ENCODE data around the gene XPR1.

The XPR1 gene

DNA sequence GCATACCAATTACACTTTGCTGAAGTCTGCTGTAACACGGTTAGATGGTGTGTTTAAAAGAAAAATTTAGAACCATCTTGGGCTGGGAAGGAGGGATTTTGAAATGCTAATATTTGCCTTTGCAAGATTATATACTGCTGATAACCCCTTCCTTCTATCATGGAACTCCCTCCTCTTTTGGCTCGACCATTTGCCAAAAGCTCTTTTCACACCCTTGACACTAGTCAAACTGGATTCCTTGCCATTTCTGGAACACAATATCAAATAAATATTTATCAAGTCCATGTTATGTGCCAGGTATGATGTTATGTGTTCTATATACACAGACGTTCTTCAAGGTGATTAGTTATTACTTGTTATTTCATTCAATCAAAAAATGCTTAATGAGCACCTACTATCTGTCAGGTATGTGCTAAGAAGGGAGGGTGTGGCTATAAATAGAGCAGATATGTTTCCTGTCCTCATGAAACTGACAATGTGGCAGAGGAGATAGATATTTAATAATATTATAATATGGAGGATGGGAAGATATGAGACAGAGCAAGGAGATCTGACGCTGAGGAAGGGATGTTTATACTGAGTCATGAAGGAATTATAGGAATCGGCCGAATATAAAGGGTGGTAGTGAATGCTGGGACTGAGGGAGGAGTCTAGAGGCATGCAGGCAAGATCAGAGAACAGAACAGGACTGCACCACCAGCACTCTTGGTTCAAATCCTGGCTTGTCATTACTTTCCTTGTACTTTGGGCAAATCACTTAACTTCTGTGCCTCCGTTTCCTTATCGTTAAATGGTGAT is 16.1 kb upstream of the XPR1 start:
- no peak for DNase-seq (ENCODE audit: low read depth)

- DNase-seq (ENCODE audit: low read depth), result no peak
Measured at GRCh38 chr1:180616439-180616838, 15.4 kb upstream of the XPR1 start.

DNA sequence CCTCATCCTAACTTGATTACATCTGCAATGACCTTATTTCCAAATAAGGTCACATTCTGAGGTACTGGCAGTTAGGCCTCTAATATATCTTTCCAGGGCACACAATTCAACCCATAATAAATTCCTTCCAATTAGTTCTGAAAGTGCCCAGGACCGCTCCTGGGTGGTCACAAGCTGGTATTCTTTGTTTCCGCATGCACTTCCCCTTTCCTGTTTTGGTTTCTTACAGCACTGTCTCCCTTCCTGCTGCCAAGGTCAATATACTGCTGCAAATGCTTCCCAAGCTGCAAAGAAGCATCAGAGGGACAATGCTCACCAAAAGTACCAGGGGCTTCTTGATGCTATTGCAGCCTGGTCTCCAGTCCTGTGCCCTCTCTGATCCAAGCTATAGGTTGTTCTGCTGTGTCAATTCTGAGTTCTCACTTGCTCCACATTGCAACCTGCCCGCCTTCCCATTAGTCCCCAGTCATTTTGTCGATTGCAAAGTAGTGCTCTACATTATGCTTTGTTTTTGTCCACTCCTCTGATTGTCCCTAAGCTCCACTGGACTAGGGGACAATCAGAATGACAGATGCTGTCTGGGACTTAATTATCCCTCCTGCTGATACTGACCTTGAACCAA is 13.9 kb upstream of the XPR1 start:
- no peak for DNase-seq (ENCODE audit: low read depth)

DNA sequence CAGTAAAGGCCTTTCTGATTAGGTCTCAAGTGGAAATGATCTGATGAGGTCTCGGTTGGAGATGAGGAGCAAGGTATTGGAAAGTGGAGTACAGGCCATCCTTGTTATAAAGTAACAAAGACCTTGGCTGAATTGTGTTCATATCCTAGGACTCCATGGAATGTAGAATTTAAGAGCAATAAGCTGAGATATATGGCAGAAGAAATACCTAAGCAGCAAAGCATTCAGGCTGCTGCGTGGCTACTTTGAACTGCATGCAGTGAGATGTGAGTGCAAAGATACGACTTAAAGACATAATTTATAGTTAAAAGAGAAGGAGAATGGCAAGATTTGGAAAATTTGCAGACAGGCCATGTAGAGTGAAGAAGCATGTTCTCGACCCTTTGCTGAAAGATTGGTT is 11.2 kb upstream of the XPR1 start:
- DNase-seq (ENCODE audit: low read depth), result no peak

DNA sequence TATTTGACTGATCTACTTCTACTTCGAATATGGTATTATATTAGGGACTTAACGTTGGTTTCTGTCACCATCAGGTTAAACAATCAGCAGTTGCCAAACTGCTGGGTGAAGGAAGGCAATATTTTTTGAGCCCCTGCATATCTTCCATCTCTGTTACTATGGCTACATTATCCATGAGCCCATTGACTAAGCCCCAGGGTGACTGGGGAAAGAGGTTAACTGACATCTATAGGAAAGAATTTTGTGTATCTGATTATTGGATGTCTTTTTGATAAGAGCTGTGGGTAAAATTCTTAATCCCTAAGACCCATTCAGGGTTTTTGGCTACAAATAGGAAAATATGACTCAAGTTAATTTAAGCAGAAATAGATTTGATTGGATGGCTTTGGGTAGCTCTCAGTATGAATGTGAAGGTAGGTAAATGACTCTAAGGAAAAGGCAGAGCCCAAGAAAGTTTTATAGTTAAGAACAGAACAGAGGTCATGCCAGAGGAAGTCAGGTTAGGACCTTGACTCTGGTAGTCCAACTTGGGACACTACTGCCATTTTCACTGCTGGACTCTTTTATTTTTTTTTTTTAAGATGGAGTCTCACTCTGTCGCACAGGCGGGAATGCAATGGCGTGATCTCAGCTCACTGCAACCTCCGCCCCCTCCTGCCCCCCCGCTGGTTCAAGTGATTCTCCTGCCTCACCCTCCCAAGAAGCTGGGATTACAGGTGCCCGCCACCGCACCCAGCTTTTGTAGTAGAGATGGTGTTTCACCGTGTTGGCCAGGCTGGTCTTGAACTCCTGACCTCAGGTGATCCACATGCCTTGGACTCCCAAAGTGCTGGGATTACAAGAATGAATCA is 8.9 kb upstream of the XPR1 start:
- no peak for DNase-seq (ENCODE audit: low read depth)

- DNase-seq (ENCODE audit: low read depth), result no peak
Measured at GRCh38 chr1:180623579-180624347, 8.1 kb upstream of the XPR1 start.

DNA sequence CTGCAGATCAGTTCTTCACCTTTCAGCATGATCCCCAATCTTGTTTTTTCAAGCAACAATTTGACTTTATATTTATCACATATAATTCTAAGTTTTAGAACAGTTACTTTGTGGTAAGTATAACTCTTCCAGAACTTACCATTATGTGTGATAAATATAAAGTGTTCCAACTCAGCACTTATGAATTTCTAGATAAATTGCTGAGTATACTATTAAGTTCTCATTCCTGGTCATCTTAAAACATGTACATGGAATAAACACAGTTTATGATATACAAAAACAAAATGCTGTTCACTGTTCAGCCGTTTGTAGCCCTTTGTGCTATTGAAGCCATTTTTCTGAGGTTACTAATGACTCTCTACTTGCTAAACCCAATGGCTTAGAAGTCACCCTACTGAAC is 5.1 kb upstream of the XPR1 start:
- no peak for DNase-seq (ENCODE audit: low read depth)

DNA sequence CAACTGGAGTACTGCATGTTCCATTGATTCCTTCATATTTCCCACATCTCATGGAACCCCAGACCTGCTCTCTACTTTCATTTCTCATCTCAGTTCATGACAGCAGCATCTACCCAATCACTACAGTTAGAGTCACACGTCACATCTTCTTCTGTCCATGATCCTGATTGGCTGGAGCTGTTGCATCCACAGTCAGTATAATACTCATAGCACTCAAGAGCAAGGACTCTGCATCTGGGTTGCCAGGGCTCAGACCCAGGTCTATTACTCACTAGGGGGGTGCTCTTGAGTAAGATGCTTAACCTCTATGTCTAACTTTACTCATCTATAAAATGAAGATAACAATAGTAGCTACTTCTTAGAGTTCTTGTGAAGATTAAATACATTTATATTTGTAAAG is 4.4 kb upstream of the XPR1 start:
- no peak for DNase-seq (ENCODE audit: low read depth)

- no peak for DNase-seq (ENCODE audit: low read depth)
Measured at GRCh38 chr1:180628646-180629045, 3.2 kb upstream of the XPR1 start.

- DNase-seq (ENCODE audit: low read depth), result no peak
Measured at GRCh38 chr1:180630408-180631193, 1.2 kb upstream of the XPR1 start.

- DNase-seq (ENCODE audit: low read depth), result no peak
Measured at GRCh38 chr1:180631194-180631765, 542 bp upstream of the XPR1 start.

GRCh38 chr1:180632326-180633056 is 669 bp downstream of the XPR1 start:
- DNase-seq (ENCODE audit: low read depth), result no peak

GRCh38 chr1:180633057-180634056 is 1.5 kb downstream of the XPR1 start:
- DNase-seq (ENCODE audit: low read depth), result no peak

- no peak for DNase-seq (ENCODE audit: low read depth)
Measured at GRCh38 chr1:180636138-180636537, 4.3 kb downstream of the XPR1 start.

GRCh38 chr1:180639871-180640270 is 8.0 kb downstream of the XPR1 start:
- DNase-seq (ENCODE audit: low read depth), result no peak

DNA sequence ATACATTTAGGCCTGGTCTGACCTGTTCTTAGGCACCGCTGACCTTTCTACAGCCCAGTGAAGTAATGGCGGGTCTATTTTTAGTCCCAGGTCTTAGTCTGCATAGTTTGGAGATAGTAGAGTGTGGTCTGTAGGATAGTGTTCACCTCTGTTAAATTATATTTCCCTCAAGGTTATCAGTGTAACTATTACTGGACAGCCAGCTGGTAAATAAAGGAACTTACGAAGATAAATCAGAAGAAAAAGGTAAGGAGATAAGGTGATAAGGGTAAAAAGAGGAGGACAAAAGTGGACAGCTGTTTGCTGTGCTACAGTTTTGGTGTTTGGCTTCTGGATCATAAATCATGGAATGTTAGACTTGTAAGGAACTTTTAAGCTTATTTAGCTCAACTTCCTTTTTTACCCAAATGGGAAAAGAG is 8.7 kb downstream of the XPR1 start:
- DNase-seq (ENCODE audit: low read depth), result no peak

DNA sequence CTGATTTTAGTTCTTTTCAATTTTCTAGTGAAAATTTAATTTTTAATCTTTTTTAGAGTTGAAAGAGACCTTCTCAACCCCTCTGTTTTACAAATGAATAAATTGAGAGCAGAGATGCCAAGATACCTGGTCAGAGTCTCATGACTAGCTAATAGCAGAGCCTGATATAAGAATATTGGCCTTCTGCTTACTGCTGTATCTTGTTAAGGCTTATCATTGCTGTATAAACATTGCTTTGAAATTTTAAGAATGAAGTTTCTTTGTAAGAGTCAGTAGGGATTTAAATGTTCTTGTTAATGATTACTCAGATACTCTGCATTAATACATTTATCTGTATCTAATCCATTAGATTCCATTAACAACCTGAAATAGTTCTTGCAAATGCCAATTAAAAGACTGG is 9.8 kb downstream of the XPR1 start:
- DNase-seq (ENCODE audit: low read depth), result no peak

- no peak for DNase-seq (ENCODE audit: low read depth)
Measured at GRCh38 chr1:180642781-180643180, 11.0 kb downstream of the XPR1 start.

GRCh38 chr1:180643693-180644092 is 11.9 kb downstream of the XPR1 start:
- DNase-seq (ENCODE audit: low read depth), result no peak

Measured in GM04503 (cell line).